K562 (cell line): ENCODE data around the gene LRGUK. TPM values are rescaled to one million over a fixed set of nuclear protein-coding genes. Genes with fewer than 3 reads are reported as not detected.

Source experiments
- ATAC-seq: fragments of 200-7000 bp; cut with Tn5 transposase; 3 replicates; pipeline ENCODE4 v1.9.1; 2020; ENCODE audit warnings: moderate library complexity
- BruUV-seq: library from RNA; stranded (reverse); fragments of 400-500 nt; replicated peaks from 2 replicates; lab custom pipeline; 2021; lab: Mats Ljungman, UMichigan
- CTCF ChIA-PET: fragments of 300-600 bp; formaldehyde crosslinking; extraction: SDS; loops from one replicate; lab custom pipeline; 2021; ENCODE audit warnings: low intra/inter-chr PET ratio; lab: Yijun Ruan, JAX
- POLR2A ChIA-PET: fragments of 300-600, 350-650 bp; sonication (Branson Sonifier 250); formaldehyde crosslinking; extraction: SDS; loops from one replicate; lab custom pipeline; 2021; ENCODE audit warnings: antibody characterized with exemption, inconsistent platforms; lab: Yijun Ruan, JAX
- DNase-seq, 4 experiments: peaks; one replicate each; pipeline versions ENCODE4 v3.0.0 to v3.0.0-alpha.2; 2011 to 2018; ENCODE audit warnings: low spot score in 3 of 4, mixed read lengths in 3 of 4; ENCODE audit errors: extremely low read depth in 1 of 4
- FAIRE-seq: peaks from 2 replicates; lab custom pipeline; 2011; peaks lifted over from hg19 to GRCh38; lab: Jason Lieb, UNC
- H2AFZ ChIP-seq: 2 replicates; pipeline ENCODE4 v1.6.0; 2011; ENCODE audit warnings: low read depth, low read length, control low read depth, inconsistent platforms
- H3K27ac ChIP-seq: fragments of 200-600 bp; 3 replicates; pipeline ENCODE4 v1.8.0; 2011; ENCODE audit warnings: low read depth, mild to moderate bottlenecking, control low read depth, inconsistent platforms, low read length, moderate library complexity, mixed read lengths; ENCODE audit errors: extremely low read depth
- H3K27me3 ChIP-seq, 2 experiments: fragments of 300-600 bp in 1 of 2; 2 replicates in 1 of 2; 3 replicates in 1 of 2; pipeline versions ENCODE4 v1.6.0 to v1.8.0; 2011; ENCODE audit warnings: inconsistent platforms in 2 of 2, low read length in 2 of 2, mild to moderate bottlenecking in 1 of 2, mixed read lengths in 1 of 2, moderate library complexity in 1 of 2; ENCODE audit not compliant: control insufficient read depth in 2 of 2, insufficient read depth in 2 of 2
- H3K36me3 ChIP-seq: fragments of 300-600 bp; 3 replicates; pipeline ENCODE4 v1.8.0; 2011; ENCODE audit warnings: mild to moderate bottlenecking, low read length, inconsistent platforms; ENCODE audit not compliant: control insufficient read depth, insufficient read depth
- H3K4me1 ChIP-seq, 2 experiments: fragments of 200-600 bp in 1 of 2; replicated peaks in 1 of 2; 2 replicates in 1 of 2; 3 replicates in 1 of 2; pipeline versions ENCODE4 v1.5.1 to v1.8.0; 2011; ENCODE audit warnings: inconsistent platforms in 2 of 2, low read length in 2 of 2, mild to moderate bottlenecking in 1 of 2, mixed read lengths in 1 of 2, moderate library complexity in 1 of 2; ENCODE audit not compliant: control insufficient read depth in 2 of 2, insufficient read depth in 2 of 2
- H3K4me2 ChIP-seq: 2 replicates; pipeline ENCODE4 v1.6.1; 2011; ENCODE audit warnings: low read length, control low read depth, inconsistent platforms, mixed read lengths; ENCODE audit not compliant: insufficient read depth
- H3K4me3 ChIP-seq: fragments of 200-600 bp; sonication (generic), shearing (Covaris generic); 2 replicates; pipeline ENCODE4 v1.5.1; 2016; ENCODE audit warnings: control low read depth, inconsistent platforms
- H3K79me2 ChIP-seq: fragments of 200-600 bp; 3 replicates; pipeline ENCODE4 v1.8.0; 2011; ENCODE audit warnings: low read length, inconsistent platforms; ENCODE audit not compliant: control insufficient read depth, insufficient read depth
- H3K9ac ChIP-seq, 2 experiments: 2 replicates each; pipeline versions ENCODE4 v1.6.0 to v1.6.1; 2011; ENCODE audit warnings: low read depth in 2 of 2, low read length in 2 of 2, control low read depth in 1 of 2, inconsistent platforms in 1 of 2, mild to moderate bottlenecking in 1 of 2, mixed read lengths in 1 of 2; ENCODE audit not compliant: insufficient read depth in 1 of 2
- H3K9me1 ChIP-seq: one replicate; pipeline ENCODE4 v1.6.0; 2011; ENCODE audit warnings: inconsistent platforms, mild to moderate bottlenecking, low read length, moderate library complexity; ENCODE audit not compliant: control insufficient read depth, insufficient read depth
- H3K9me3 ChIP-seq: replicated peaks from 2 replicates; pipeline ENCODE4 v1.5.1; 2011; ENCODE audit warnings: low read depth, low read length, inconsistent platforms; ENCODE audit not compliant: control insufficient read depth, insufficient read depth
- H4K20me1 ChIP-seq: replicated peaks from 2 replicates; pipeline ENCODE4 v1.6.1; 2011; ENCODE audit warnings: low read length, inconsistent platforms, mixed read lengths; ENCODE audit not compliant: control insufficient read depth, insufficient read depth
- CHAMP1 ChIP-seq: fragments of 450-650 bp; IDR thresholded peaks from 2 replicates; pipeline ENCODE4 v1.6.1; 2016; ENCODE audit warnings: mild to moderate bottlenecking
- CHD2 ChIP-seq: IDR thresholded peaks from 2 replicates; pipeline ENCODE4 v1.6.1; 2011; ENCODE audit warnings: low read depth, low read length
- DMBX1 ChIP-seq: fragments of 250-450 bp; sonication (Bioruptor Pico); IDR thresholded peaks from 2 replicates; pipeline ENCODE4 v1.8.0; 2022; ENCODE audit warnings: inconsistent platforms, mild to moderate bottlenecking, moderate library complexity, borderline replicate concordance
- EZH2 ChIP-seq: IDR thresholded peaks from 2 replicates; pipeline ENCODE4 v1.6.1; 2012; ENCODE audit warnings: low read depth, mild to moderate bottlenecking, inconsistent platforms, low read length, borderline replicate concordance
- KLF16 ChIP-seq: IDR thresholded peaks from 2 replicates; pipeline ENCODE4 v1.6.1; 2016; ENCODE audit warnings: antibody characterized with exemption
- YY1 ChIP-seq, 3 experiments: IDR thresholded peaks; 2 replicates each; pipeline ENCODE4 v1.6.1; 2011; ENCODE audit warnings: low read length in 2 of 3, mild to moderate bottlenecking in 2 of 3, moderate library complexity in 2 of 3, borderline replicate concordance in 1 of 3, control low read depth in 1 of 3, low read depth in 1 of 3; ENCODE audit not compliant: insufficient read depth in 3 of 3, insufficient replicate concordance in 2 of 3, control insufficient read depth in 1 of 3, insufficient read length in 1 of 3; ENCODE audit errors: extremely low read depth in 1 of 3
- ZKSCAN1 ChIP-seq: fragments of 150-350 bp; IDR thresholded peaks from 2 replicates; pipeline ENCODE4 v1.6.1; 2016; ENCODE audit warnings: low read depth, low read length
- WGBS: fragments of 100-300 bp; shearing (Covaris generic); methylation state at CpG from one replicate; pipeline ENCODE4 v1.1.6; 2016; ENCODE audit warnings: low coverage, mixed read lengths; ENCODE audit not compliant: insufficient coverage; ENCODE audit errors: missing lambda C conversion rate; 5-methylcytosine and 5-hydroxymethylcytosine counted together
- in situ Hi-C: fragments of 300-500 bp; cut with MboI; formaldehyde crosslinking; loops from 4 replicates; pipeline ENCODE4 v1.15.0; 2018; ENCODE audit warnings: inconsistent platforms, mixed read lengths
- intact Hi-C: fragments of 100-400 bp; cut with micrococcal nuclease; formaldehyde crosslinking; loops from 2 replicates; pipeline ENCODE4 v1.14.2; 2022
- polyA plus RNA-seq, 8 experiments: library from polyadenylated mRNA; depleted of rRNA in 4 of 8; stranded (reverse) in 5 of 8; unstranded in 3 of 8; fragments of >200 nt; fragmentation: Nextera tagmentation in 2 of 8; fragmentation: Illumina TruSeq in 1 of 8; extraction: Ambion mirVana in 2 of 8; extraction: Trizol in 1 of 8; gene quantifications; 2 replicates each; pipeline versions ENCODE4 v1.2.1 to v1.2.3, GENCODE V29; 2011 to 2014; ENCODE audit warnings: inconsistent platforms in 1 of 8, missing spikeins in 1 of 8
- total RNA-seq, 7 experiments: library from RNA; depleted of rRNA in 6 of 7; stranded (reverse); fragments of >200 nt in 6 of 7; fragmentation: Illumina TruSeq in 2 of 7; extraction: Trizol in 2 of 7; gene quantifications; 2 replicates each; pipeline versions ENCODE4 v1.2.1 to v1.2.3, GENCODE V29; 2011 to 2021; ENCODE audit warnings: low replicate concordance in 1 of 7
- TF ChIP-seq, protein P1 (sequence below): fragments of 250-450 bp; sonication (Bioruptor Pico); IDR thresholded peaks from 2 replicates; pipeline ENCODE4 v1.4.0; 2020

Gene LRGUK
- total and polyA plus RNA-seq, 9 of the 15 experiments (the other 6 are each of a cell fraction or from before 2014, with no cell fraction given): 0.04 to 0.33 (median 0.18) TPM

- peak in 1 of 4 experiments; percentile 7 for DNase-seq
- POLR2A ChIA-PET: interaction anchor here (0.8 kb wide), 1 partner anchor 63 kb away, joined by 3 read pairs; no protein-coding TSS in a partner anchor
- no TSS peak for BruUV-seq
- Histone ChIP-seq H4K20me1 (no peaks in the 10 kb centered on the region), H3K27me3 (no peaks in the 10 kb centered on the region), H3K27ac (no peak overlapping the region)
- WGBS: 63% methylated on average over 2 of the region's 2 CpGs
- TF ChIP-seq ZKSCAN1 (no peak), YY1 (IDR thresholded peaks at IDR 0.05; ENCODE audit: borderline replicate concordance in 1 of 3, control insufficient read depth in 1 of 3, extremely low read depth in 1 of 3, insufficient read depth in 3 of 3, insufficient read length in 1 of 3, insufficient replicate concordance in 2 of 3, low read depth in 1 of 3, low read length in 2 of 3) (peak in 2 of 3 experiments; percentile 13 to 69)
- TF ChIP-seq, all 486 proteins: peak for 1
- Histone ChIP-seq H3K79me2 (no peaks in the 10 kb centered on the region), H2AFZ (peak overlapping the region; percentile 80), H3K4me3 (no peak overlapping the region), H3K36me3 (no peaks in the 10 kb centered on the region), H3K4me2 (no peak overlapping the region), H3K9me3 (no peaks in the 10 kb centered on the region), H3K9ac (no peak overlapping the region), H3K9me1 (no peaks in the 10 kb centered on the region), H3K4me1 (peaks cover 2 to 25% of the 10 kb centered on the region in 2 experiments; a peak in 3 of 5 replicates)
- CTCF ChIA-PET: no interaction called here
- ATAC-seq: no peak; the same call in 2 of the 3 replicates
- FAIRE-seq: no peak
- in situ Hi-C loops (no loop called here), intact Hi-C loops (no loop called here)
These were observed 69.3 kb downstream of the LRGUK start for GRCh38 chr7:134196439-134196838.

DNA sequence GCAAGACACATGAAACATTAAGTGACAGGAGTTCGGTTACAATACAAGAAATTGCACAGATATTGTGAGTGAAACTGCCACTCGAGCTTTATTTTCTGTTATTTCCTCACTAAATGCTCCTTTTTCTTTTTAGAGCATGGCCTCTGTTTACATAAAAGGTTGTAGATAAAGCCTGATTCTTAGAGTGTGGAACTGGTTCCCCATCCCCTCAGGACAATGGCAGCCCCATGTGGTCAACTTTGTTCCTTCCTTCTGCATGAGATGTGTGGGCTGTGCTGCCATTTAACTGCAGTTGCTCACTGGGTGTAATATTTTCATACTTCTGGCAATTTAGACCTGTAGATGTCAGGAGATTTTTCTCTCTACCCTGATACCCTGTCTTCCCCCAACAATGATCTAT, 70.2 kb downstream of the LRGUK start:
- DNase-seq (peak; percentile 49 to 72 (median 60)), FAIRE-seq (peak; percentile 60), ATAC-seq (peak; percentile 72)
- peak overlapping the region; percentile 80 for H2AFZ ChIP-seq
- H3K9me3 ChIP-seq: no peaks in the 10 kb centered on the region
- H3K4me1 ChIP-seq: peaks cover 2 to 32% of the 10 kb centered on the region in 2 experiments; a peak in 3 of 5 replicates
- ChIA-PET POLR2A (interaction anchor here (0.7 to 0.9 kb wide), 2 partner anchors 9 to 11 kb away, joined by 3 read pairs; no protein-coding TSS in a partner anchor), CTCF (no interaction called here)
- H3K36me3 ChIP-seq: no peaks in the 10 kb centered on the region
- no TSS peak for BruUV-seq
- no peaks in the 10 kb centered on the region for H4K20me1 ChIP-seq
- no peaks in the 10 kb centered on the region for H3K79me2 ChIP-seq
- H3K9ac ChIP-seq: no peak overlapping the region
- WGBS: 26% methylated on average over 2 of the region's 2 CpGs
- intact Hi-C loops: no loop called here
- no peaks in the 10 kb centered on the region for H3K27me3 ChIP-seq
- H3K4me2 ChIP-seq: no peak overlapping the region
- in situ Hi-C loops: no loop called here
- no peak overlapping the region for H3K27ac ChIP-seq
- no peak overlapping the region for H3K4me3 ChIP-seq
- no peaks in the 10 kb centered on the region for H3K9me1 ChIP-seq
- TF ChIP-seq CHAMP1 (peak; percentile 31; the same call in 1 of the 2 replicates), EZH2 (no peak), CHD2 (no peak), KLF16 (peak; percentile 41; the same call in 1 of the 2 replicates), DMBX1 (CRISPR knock-in tag) (peak; percentile 29; the same call in 1 of the 2 replicates)
- TF ChIP-seq, protein P1, sequence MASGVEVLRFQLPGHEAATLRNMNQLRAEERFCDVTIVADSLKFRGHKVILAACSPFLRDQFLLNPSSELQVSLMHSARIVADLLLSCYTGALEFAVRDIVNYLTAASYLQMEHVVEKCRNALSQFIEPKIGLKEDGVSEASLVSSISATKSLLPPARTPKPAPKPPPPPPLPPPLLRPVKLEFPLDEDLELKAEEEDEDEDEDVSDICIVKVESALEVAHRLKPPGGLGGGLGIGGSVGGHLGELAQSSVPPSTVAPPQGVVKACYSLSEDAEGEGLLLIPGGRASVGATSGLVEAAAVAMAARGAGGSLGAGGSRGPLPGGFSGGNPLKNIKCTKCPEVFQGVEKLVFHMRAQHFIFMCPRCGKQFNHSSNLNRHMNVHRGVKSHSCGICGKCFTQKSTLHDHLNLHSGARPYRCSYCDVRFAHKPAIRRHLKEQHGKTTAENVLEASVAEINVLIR (CRISPR knock-in tag): no peak
